ENCODE data around the gene CCT5.

The CCT5 gene

GRCh38 chr5:10232386-10232785, 17.7 kb upstream of the CCT5 start:
- no peaks in the 10 kb centered on the region for H3F3A ChIP-seq (ENCODE audit: low read depth)
- H4K20me1 ChIP-seq (ENCODE audit: insufficient read depth, low read length, poor library complexity, severe bottlenecking): no peaks in the 10 kb centered on the region
- H2AFZ ChIP-seq (ENCODE audit: low read length): no peak overlapping the region
- H3K4me2 ChIP-seq (ENCODE audit: low read depth, low read length, poor library complexity, severe bottlenecking): no peak overlapping the region
- H3K9me3 ChIP-seq (ENCODE audit: insufficient read depth, low read depth, low read length): no peaks in the 10 kb centered on the region
- TF ChIP-seq CTCF (conservative IDR thresholded peaks at IDR 0.05; ENCODE audit: low read length): no peak
- TF ChIP-seq EZH2phosphoT487 (IDR thresholded peaks at IDR 0.05; ENCODE audit: borderline replicate concordance): no peak
- no peak overlapping the region for H3K4me3 ChIP-seq (ENCODE audit: low read length, poor library complexity, severe bottlenecking)
- H3K27me3 ChIP-seq (ENCODE audit: insufficient read depth, low read length, poor library complexity, severe bottlenecking): no peaks in the 10 kb centered on the region
- no peaks in the 10 kb centered on the region for H3K4me1 ChIP-seq (ENCODE audit: insufficient read depth, low read length, poor library complexity, severe bottlenecking)
- no peaks in the 10 kb centered on the region for H3K9me2 ChIP-seq (replicated peaks; ENCODE audit: low read depth, low read length)
- H3K9ac ChIP-seq (ENCODE audit: low read depth, low read length, poor library complexity, severe bottlenecking): no peak overlapping the region
- H3K79me2 ChIP-seq (ENCODE audit: insufficient read depth, low read length): no peaks in the 10 kb centered on the region
- no peaks in the 10 kb centered on the region; the same call in 1 of the 2 replicates for H3K36me3 ChIP-seq (ENCODE audit: insufficient read depth, low read length)

GRCh38 chr5:10233011-10233410, 17.1 kb upstream of the CCT5 start:
- H3K4me3 ChIP-seq (ENCODE audit: low read length, poor library complexity, severe bottlenecking): no peak overlapping the region
- no peaks in the 10 kb centered on the region for H3F3A ChIP-seq (ENCODE audit: low read depth)
- no peaks in the 10 kb centered on the region for H3K79me2 ChIP-seq (ENCODE audit: insufficient read depth, low read length)
- no peaks in the 10 kb centered on the region for H3K27me3 ChIP-seq (ENCODE audit: insufficient read depth, low read length, poor library complexity, severe bottlenecking)
- TF ChIP-seq CTCF (conservative IDR thresholded peaks at IDR 0.05; ENCODE audit: low read length): no peak
- TF ChIP-seq EZH2phosphoT487 (IDR thresholded peaks at IDR 0.05; ENCODE audit: borderline replicate concordance): no peak
- H2AFZ ChIP-seq (ENCODE audit: low read length): no peak overlapping the region
- no peaks in the 10 kb centered on the region for H3K4me1 ChIP-seq (ENCODE audit: insufficient read depth, low read length, poor library complexity, severe bottlenecking)
- H3K9me2 ChIP-seq (replicated peaks; ENCODE audit: low read depth, low read length): no peaks in the 10 kb centered on the region
- no peaks in the 10 kb centered on the region for H4K20me1 ChIP-seq (ENCODE audit: insufficient read depth, low read length, poor library complexity, severe bottlenecking)
- no peaks in the 10 kb centered on the region; the same call in 1 of the 2 replicates for H3K36me3 ChIP-seq (ENCODE audit: insufficient read depth, low read length)
- no peak overlapping the region for H3K9ac ChIP-seq (ENCODE audit: low read depth, low read length, poor library complexity, severe bottlenecking)
- no peaks in the 10 kb centered on the region for H3K9me3 ChIP-seq (ENCODE audit: insufficient read depth, low read depth, low read length)
- no peak overlapping the region for H3K4me2 ChIP-seq (ENCODE audit: low read depth, low read length, poor library complexity, severe bottlenecking)

GRCh38 chr5:10233505-10233904, 16.6 kb upstream of the CCT5 start:
- H3F3A ChIP-seq (ENCODE audit: low read depth): no peaks in the 10 kb centered on the region
- no peaks in the 10 kb centered on the region for H4K20me1 ChIP-seq (ENCODE audit: insufficient read depth, low read length, poor library complexity, severe bottlenecking)
- no peak overlapping the region for H3K9ac ChIP-seq (ENCODE audit: low read depth, low read length, poor library complexity, severe bottlenecking)
- H3K9me3 ChIP-seq (ENCODE audit: insufficient read depth, low read depth, low read length): no peaks in the 10 kb centered on the region
- H3K4me3 ChIP-seq (ENCODE audit: low read length, poor library complexity, severe bottlenecking): no peak overlapping the region
- no peaks in the 10 kb centered on the region for H3K27me3 ChIP-seq (ENCODE audit: insufficient read depth, low read length, poor library complexity, severe bottlenecking)
- H3K4me2 ChIP-seq (ENCODE audit: low read depth, low read length, poor library complexity, severe bottlenecking): no peak overlapping the region
- no peaks in the 10 kb centered on the region for H3K79me2 ChIP-seq (ENCODE audit: insufficient read depth, low read length)
- TF ChIP-seq CTCF (conservative IDR thresholded peaks at IDR 0.05; ENCODE audit: low read length) (no peak; the same call in 1 of the 2 replicates), EZH2phosphoT487 (IDR thresholded peaks at IDR 0.05; ENCODE audit: borderline replicate concordance) (no peak)
- H2AFZ ChIP-seq (ENCODE audit: low read length): no peak overlapping the region
- H3K9me2 ChIP-seq (replicated peaks; ENCODE audit: low read depth, low read length): no peaks in the 10 kb centered on the region
- H3K4me1 ChIP-seq (ENCODE audit: insufficient read depth, low read length, poor library complexity, severe bottlenecking): no peaks in the 10 kb centered on the region
- H3K36me3 ChIP-seq (ENCODE audit: insufficient read depth, low read length): no peaks in the 10 kb centered on the region; the same call in 1 of the 2 replicates
